B cell (primary cell): ENCODE results near the gene RPS29. TPM values are rescaled to one million over a fixed set of nuclear protein-coding genes. Genes with fewer than 3 reads are reported as not detected.

Experiments
- ATAC-seq: fragments of 200-7000 bp; cut with Tn5 transposase; one replicate; pipeline ENCODE4 v1.10.0; 2021; ENCODE audit warnings: low read depth, mild to moderate bottlenecking, moderate number of reproducible peaks, moderate library complexity
- CTCF ChIA-PET: fragments of 350-600 bp; sonication (Branson Sonifier 250); formaldehyde crosslinking; loops from one replicate; lab custom pipeline; 2021; ENCODE audit warnings: antibody characterized with exemption, inconsistent platforms; lab: Charles Lee
- POLR2A ChIA-PET: fragments of 350-600 bp; sonication (Branson Sonifier 250); formaldehyde crosslinking; loops from one replicate; lab custom pipeline; 2021; ENCODE audit warnings: antibody characterized with exemption; lab: Charles Lee
- DNase-seq: peaks from one replicate; pipeline ENCODE4 v3.0.0; 2013
- H2AFZ ChIP-seq: 2 replicates; pipeline ENCODE4 v1.6.1; 2012; ENCODE audit warnings: mild to moderate bottlenecking, low read depth, low read length; ENCODE audit not compliant: insufficient read depth, poor library complexity, severe bottlenecking
- H3K27ac ChIP-seq, 2 donors: 1 replicate in 1 of 2; 2 replicates in 1 of 2; pipeline ENCODE4 v1.5.1; 2012 to 2013; ENCODE audit warnings: low read length in 2 of 2, mild to moderate bottlenecking in 2 of 2, moderate library complexity in 1 of 2
- H3K27me3 ChIP-seq, 4 experiments: fragments of 200-600 bp in 1 of 4; sonication (generic) in 1 of 4; replicated peaks in 1 of 4; 1 replicate in 2 of 4; 2 replicates in 2 of 4; pipeline versions ENCODE4 v1.6.1 to v1.7.0; 2013 to 2016; ENCODE audit warnings: low read length in 3 of 4, mild to moderate bottlenecking in 2 of 4, mixed read lengths in 1 of 4, moderate library complexity in 1 of 4; ENCODE audit not compliant: insufficient read depth in 4 of 4, control insufficient read depth in 3 of 4; ENCODE audit errors: control extremely low read depth in 1 of 4
- H3K36me3 ChIP-seq, 2 experiments: replicated peaks in 1 of 2; 1 replicate in 1 of 2; 2 replicates in 1 of 2; pipeline versions ENCODE4 v1.6.1 to v1.7.1; 2013; ENCODE audit warnings: low read length in 1 of 2; ENCODE audit not compliant: insufficient read depth in 2 of 2, control insufficient read depth in 1 of 2; ENCODE audit errors: control extremely low read depth in 1 of 2, extremely low read depth in 1 of 2
- H3K4me1 ChIP-seq, 2 donors: fragments of 200-600 bp in 1 of 2; sonication (generic) in 1 of 2; 1 replicate in 1 of 2; 2 replicates in 1 of 2; pipeline versions ENCODE4 v1.5.1 to v1.6.1; 2013 to 2017; ENCODE audit warnings: low read length in 2 of 2; ENCODE audit not compliant: control insufficient read depth in 2 of 2, insufficient read depth in 2 of 2
- H3K4me2 ChIP-seq: replicated peaks from 2 replicates; pipeline ENCODE3; 2012; ENCODE audit warnings: mild to moderate bottlenecking, low read depth, low read length; ENCODE audit not compliant: poor library complexity, severe bottlenecking
- H3K4me3 ChIP-seq, 5 experiments: fragments of 200-600 bp in 1 of 5; sonication (generic) in 1 of 5; 1 replicate in 3 of 5; 2 replicates in 2 of 5; pipeline versions ENCODE4 v1.5.1 to v1.7.0; 2011 to 2016; ENCODE audit warnings: low read length in 4 of 5, mild to moderate bottlenecking in 4 of 5, low read depth in 2 of 5, control low read depth in 1 of 5, moderate library complexity in 1 of 5; ENCODE audit not compliant: insufficient read depth in 1 of 5; ENCODE audit errors: control extremely low read depth in 1 of 5, extremely low read depth in 1 of 5
- H3K79me2 ChIP-seq: fragments of 200-600 bp; sonication (generic); one replicate; pipeline ENCODE4 v1.6.0; 2016; ENCODE audit warnings: low read length; ENCODE audit not compliant: control insufficient read depth, insufficient read depth
- H3K9ac ChIP-seq: fragments of 200-600 bp; sonication (generic); 2 replicates; pipeline ENCODE4 v1.6.1; 2017; ENCODE audit warnings: mild to moderate bottlenecking, low read length, moderate library complexity
- H3K9me3 ChIP-seq, 3 donors: one replicate each; pipeline versions ENCODE4 v1.6.1 to v1.7.1; 2013; ENCODE audit warnings: low read length in 2 of 3; ENCODE audit not compliant: control insufficient read depth in 2 of 3, insufficient read depth in 1 of 3; ENCODE audit errors: control extremely low read depth in 1 of 3
- H4K20me1 ChIP-seq: 2 replicates; pipeline ENCODE4 v1.6.0; 2012; ENCODE audit warnings: mild to moderate bottlenecking, low read length; ENCODE audit not compliant: insufficient read depth, control insufficient read depth, poor library complexity, severe bottlenecking
- H3K27ac Mint-ChIP-seq: one replicate; pipeline ENCODE4 v1.8.0; 2021; ENCODE audit warnings: mixed read lengths
- H3K27me3 Mint-ChIP-seq: one replicate; pipeline ENCODE4 v1.8.0; 2021; ENCODE audit warnings: mixed read lengths
- H3K4me1 Mint-ChIP-seq: one replicate; pipeline ENCODE4 v1.8.0; 2021; ENCODE audit warnings: mixed read lengths
- H3K4me3 Mint-ChIP-seq: one replicate; pipeline ENCODE4 v1.8.0; 2021; ENCODE audit warnings: mixed read lengths
- H3K9me3 Mint-ChIP-seq: one replicate; pipeline ENCODE4 v1.8.0; 2022; ENCODE audit warnings: mixed read lengths; ENCODE audit not compliant: insufficient read depth
- EZH2 ChIP-seq: IDR thresholded peaks from 2 replicates; pipeline ENCODE4 v1.6.1; 2012; ENCODE audit warnings: borderline replicate concordance, low read depth, mild to moderate bottlenecking, moderate library complexity, low read length; ENCODE audit not compliant: insufficient read depth, poor library complexity, severe bottlenecking
- WGBS: methylation state at CpG from one replicate; pipeline ENCODE4 v1.1.5; 2013; ENCODE audit warnings: missing lambda C conversion rate; ENCODE audit not compliant: insufficient coverage; 5-methylcytosine and 5-hydroxymethylcytosine counted together
- intact Hi-C: fragments of 100-400 bp; cut with micrococcal nuclease; formaldehyde crosslinking; loops from one replicate; pipeline ENCODE4 v1.10.0; 2022
- polyA plus RNA-seq: library from polyadenylated mRNA; depleted of rRNA; stranded (reverse); fragments of >200 nt; gene quantifications from 2 replicates; pipeline ENCODE4 v1.2.3, GENCODE V29; 2012
- total RNA-seq, 2 donors: library from RNA; stranded (reverse); fragments of 120-200 nt in 1 of 2; gene quantifications; 1 replicate in 1 of 2; 2 replicates in 1 of 2; pipeline versions ENCODE4 v1.2.3 to v1.2.4, GENCODE V29; 2013 to 2022
- TF ChIP-seq, protein P1 (sequence below): fragments of 200-600 bp; IDR thresholded peaks from one replicate; pipeline ENCODE4 v1.8.0; 2022; ENCODE audit warnings: antibody characterized with exemption, mild to moderate bottlenecking

Gene RPS29
- total and polyA plus RNA-seq, 2 donors (not counting 1 experiment from before 2014, with no cell fraction given) = 2,873 to 29,966 TPM

DNA sequence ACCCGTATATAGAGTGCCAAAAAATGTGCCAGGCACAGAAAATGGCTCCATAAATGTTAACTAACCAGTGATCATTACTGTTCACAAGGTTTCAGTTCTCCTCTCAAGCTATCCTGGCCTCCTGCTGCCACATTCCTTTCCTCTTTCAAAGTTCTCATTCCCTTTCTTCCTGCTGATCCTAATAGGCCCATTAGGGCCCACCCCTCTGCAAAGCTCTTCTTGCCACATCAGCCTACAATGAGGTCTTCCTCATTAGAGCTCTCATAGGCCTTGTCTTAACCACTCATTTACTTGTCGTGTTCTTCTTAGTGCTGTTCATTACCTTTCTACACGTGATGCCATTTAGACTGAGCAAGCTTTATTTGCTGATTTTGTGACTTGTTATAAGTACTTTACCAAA lies 40.5 kb downstream of the RPS29 start:
- H3K4me3 ChIP-seq = no peak overlapping the region
- H3K27me3 Mint-ChIP-seq = peaks cover 5% of the 10 kb centered on the region
- intact Hi-C loops = no loop called here
- no peak overlapping the region for H2AFZ ChIP-seq
- H3K4me3 Mint-ChIP-seq = no peak overlapping the region
- H3K27me3 ChIP-seq = no peaks in the 10 kb centered on the region
- H3K9me3 ChIP-seq = peaks cover 0 to 10% (median 7%) of the 10 kb centered on the region in 3 donors
- DNase-seq = no peak
- no peak for TF ChIP-seq EZH2
- TF ChIP-seq, protein P1, sequence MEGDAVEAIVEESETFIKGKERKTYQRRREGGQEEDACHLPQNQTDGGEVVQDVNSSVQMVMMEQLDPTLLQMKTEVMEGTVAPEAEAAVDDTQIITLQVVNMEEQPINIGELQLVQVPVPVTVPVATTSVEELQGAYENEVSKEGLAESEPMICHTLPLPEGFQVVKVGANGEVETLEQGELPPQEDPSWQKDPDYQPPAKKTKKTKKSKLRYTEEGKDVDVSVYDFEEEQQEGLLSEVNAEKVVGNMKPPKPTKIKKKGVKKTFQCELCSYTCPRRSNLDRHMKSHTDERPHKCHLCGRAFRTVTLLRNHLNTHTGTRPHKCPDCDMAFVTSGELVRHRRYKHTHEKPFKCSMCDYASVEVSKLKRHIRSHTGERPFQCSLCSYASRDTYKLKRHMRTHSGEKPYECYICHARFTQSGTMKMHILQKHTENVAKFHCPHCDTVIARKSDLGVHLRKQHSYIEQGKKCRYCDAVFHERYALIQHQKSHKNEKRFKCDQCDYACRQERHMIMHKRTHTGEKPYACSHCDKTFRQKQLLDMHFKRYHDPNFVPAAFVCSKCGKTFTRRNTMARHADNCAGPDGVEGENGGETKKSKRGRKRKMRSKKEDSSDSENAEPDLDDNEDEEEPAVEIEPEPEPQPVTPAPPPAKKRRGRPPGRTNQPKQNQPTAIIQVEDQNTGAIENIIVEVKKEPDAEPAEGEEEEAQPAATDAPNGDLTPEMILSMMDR = no peak
- no peak overlapping the region for H3K4me2 ChIP-seq
- no peak for ATAC-seq
- H3K4me1 ChIP-seq = no peaks in the 10 kb centered on the region
- no peaks in the 10 kb centered on the region for H3K9me3 Mint-ChIP-seq
- H3K79me2 ChIP-seq = no peaks in the 10 kb centered on the region
- no peaks in the 10 kb centered on the region for H4K20me1 ChIP-seq
- no peak overlapping the region for H3K27ac Mint-ChIP-seq
- H3K27ac ChIP-seq = no peak overlapping the region
- no peaks in the 10 kb centered on the region for H3K4me1 Mint-ChIP-seq
- no peaks in the 10 kb centered on the region for H3K36me3 ChIP-seq
- ChIA-PET CTCF (no interaction called here), POLR2A (no interaction called here)
- H3K9ac ChIP-seq = no peak overlapping the region
- 100% methylated on average over 1 of the region's 3 CpGs for WGBS

DNA sequence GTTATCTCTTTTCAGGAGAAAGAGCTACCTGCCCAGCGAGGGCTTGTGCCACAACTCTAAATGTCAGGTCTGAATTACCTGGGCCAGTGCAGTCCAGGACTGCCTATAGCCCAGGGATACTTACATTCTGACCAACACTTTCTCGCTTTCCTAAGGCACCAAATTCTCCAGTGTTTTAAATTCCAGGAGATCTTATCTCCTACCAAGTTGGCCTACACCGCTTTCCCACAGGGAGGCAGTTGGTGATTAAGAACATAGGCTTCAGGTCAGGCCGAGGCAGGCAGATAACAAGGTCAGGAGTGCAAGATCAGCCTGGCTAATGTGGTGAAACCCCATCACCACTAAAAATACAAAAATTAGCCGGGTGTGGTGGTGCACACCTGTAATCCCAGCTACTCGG lies 41.1 kb downstream of the RPS29 start:
- no peak overlapping the region for H3K4me2 ChIP-seq
- H3K27me3 ChIP-seq = no peaks in the 10 kb centered on the region
- peaks cover 5% of the 10 kb centered on the region for H3K27me3 Mint-ChIP-seq
- H4K20me1 ChIP-seq = no peaks in the 10 kb centered on the region
- H3K4me3 Mint-ChIP-seq = no peak overlapping the region
- H3K27ac Mint-ChIP-seq = no peak overlapping the region
- TF ChIP-seq, protein P1 = no peak
- TF ChIP-seq EZH2 = no peak
- ATAC-seq = no peak
- H3K79me2 ChIP-seq = no peaks in the 10 kb centered on the region
- H3K9ac ChIP-seq = no peak overlapping the region
- WGBS = 96% methylated on average over 4 of the region's 6 CpGs
- no peak overlapping the region for H2AFZ ChIP-seq
- no peak overlapping the region for H3K27ac ChIP-seq
- no peaks in the 10 kb centered on the region for H3K9me3 Mint-ChIP-seq
- intact Hi-C loops = no loop called here
- H3K4me3 ChIP-seq = no peak overlapping the region
- no peaks in the 10 kb centered on the region for H3K4me1 Mint-ChIP-seq
- H3K36me3 ChIP-seq = no peaks in the 10 kb centered on the region
- peaks cover 0 to 15% (median 8%) of the 10 kb centered on the region in 3 donors for H3K9me3 ChIP-seq
- POLR2A ChIA-PET = no interaction called here
- no peak for DNase-seq
- CTCF ChIA-PET = no interaction called here
- no peaks in the 10 kb centered on the region for H3K4me1 ChIP-seq
